GM18499 (cell line): ENCODE data around the gene NAPB.
"Not testable (repeated sequence)": the region's sequence is repeated elsewhere in the genome, so short reads cannot be mapped to it uniquely, and the experiment has no call there.

ENCODE experiments used
- ATAC-seq: cut with Tn5 transposase; IDR thresholded peaks from one replicate; pipeline ENCODE4 v1.9.1; 2021; ENCODE audit warnings: moderate number of reproducible peaks; ENCODE audit not compliant: insufficient read depth, unreplicated experiment

NAPB gene

DNA sequence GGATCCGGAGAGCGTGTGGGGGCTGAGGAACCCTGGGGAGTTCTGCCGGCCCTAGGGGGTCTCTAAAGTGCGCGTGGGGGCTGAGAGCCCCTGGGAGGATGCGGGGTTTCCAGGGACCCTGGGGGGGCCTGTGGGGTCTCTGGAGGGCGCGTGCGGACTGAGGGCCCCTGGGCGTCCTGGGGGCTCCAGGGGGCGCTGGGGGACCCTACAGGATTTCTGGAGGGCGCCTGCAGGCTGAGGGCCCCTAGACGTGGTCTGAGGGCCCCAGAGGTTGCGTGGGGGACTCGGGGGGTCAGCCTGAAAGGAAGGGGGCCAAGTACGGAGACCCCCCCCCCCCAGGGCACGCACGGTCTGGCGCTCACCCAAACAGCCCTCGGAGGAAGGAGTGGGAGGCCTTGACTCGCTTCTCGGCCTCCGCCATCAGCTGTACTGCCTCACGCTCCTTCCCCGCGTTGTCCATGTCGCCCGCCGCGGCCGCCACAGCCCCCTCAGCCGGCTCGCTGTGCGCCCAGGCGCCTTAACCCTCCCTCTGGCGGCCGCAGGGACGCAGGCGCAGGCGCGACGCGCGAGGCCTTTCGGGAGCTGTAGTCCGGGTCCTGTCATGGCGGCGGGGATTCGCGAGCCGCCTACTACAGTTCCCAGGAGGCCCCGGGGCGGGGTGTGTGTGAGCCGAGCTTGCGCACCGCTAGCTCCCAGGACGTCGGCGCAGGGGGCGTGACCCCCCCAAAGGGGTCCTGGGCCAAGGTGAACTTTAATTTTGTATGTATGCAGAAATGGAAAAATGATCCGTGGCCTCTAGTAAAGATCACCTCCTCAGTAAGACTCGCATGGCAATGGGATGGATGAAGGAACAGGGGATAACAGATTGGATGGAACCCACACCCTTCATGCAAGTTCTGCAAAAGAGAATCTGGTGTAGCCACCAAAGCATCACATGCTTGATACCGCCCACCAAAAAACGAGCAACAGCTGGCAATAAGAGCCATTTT lies at the start of gene NAPB:
NAPB (minus strand) TSS at position 546 of the 989 bp plus-strand sequence; CDS start at position 460, 86 bp downstream.
- peak; percentile 86 for ATAC-seq

DNA sequence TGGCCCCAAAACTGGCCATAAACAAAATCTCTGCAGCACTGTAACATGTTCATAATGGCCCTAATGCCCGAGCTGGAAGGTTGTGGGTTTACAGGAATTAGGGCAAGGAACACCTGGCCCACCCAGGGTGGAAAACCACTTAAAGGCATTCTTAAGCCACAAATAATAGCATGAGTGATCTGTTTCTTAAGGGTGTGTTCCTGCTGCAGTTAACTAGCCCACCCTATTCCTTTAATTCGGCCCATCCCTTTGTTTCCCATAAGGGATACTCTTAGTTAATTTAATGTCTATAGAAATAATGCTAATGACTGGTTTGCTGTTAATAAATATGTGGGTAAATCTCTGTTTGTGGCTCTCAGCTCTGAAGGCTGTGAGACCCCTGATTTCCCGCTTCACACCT lies 45.7 kb upstream of the NAPB start:
- ATAC-seq, result not testable (repeated sequence)

DNA sequence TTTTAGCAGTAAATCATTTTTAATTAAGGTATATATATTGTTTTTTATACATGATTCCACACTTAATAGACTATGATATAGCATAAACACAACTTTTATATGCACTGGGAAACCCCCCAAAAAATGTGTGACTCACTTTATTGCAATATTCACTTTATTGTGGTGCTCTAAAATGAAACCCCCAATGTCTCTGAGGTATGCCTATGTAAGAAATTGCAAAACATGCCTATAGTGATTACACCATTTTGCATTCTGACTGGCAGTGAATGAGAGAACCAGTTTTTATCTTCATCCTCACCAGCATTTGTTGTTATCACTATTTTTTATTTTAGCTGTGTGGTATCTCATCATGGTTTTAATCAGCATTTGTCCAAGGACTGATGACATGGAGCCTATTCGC lies 39.9 kb upstream of the NAPB start:
- ATAC-seq, result no peak

GRCh38 chr20:23459461-23460150 lies 38.3 kb upstream of the NAPB start:
- no peak for ATAC-seq

DNA sequence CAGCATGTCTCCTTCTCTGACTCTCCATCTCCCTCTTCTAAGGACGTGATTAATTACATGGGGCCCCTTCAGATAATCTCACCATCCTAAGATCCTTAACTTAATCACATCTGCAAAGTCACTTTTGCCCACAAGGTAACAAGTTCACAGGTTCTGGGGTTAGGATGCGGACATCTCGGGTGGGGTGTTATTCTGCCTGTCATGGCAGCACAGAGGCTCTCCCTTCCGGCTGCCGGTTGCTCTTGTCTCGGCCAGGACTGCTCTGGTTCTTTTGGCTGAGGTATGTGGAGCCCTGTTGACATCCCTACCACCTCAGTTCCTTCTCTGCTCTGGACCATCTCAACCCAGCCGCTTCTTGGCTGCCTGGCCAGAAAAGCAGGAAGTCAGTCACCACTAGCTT lies 35.6 kb upstream of the NAPB start:
- ATAC-seq, result no peak

- ATAC-seq, result no peak
Measured at GRCh38 chr20:23456409-23456808, 35.1 kb upstream of the NAPB start.

GRCh38 chr20:23455639-23456038 lies 34.4 kb upstream of the NAPB start:
- no peak for ATAC-seq

DNA sequence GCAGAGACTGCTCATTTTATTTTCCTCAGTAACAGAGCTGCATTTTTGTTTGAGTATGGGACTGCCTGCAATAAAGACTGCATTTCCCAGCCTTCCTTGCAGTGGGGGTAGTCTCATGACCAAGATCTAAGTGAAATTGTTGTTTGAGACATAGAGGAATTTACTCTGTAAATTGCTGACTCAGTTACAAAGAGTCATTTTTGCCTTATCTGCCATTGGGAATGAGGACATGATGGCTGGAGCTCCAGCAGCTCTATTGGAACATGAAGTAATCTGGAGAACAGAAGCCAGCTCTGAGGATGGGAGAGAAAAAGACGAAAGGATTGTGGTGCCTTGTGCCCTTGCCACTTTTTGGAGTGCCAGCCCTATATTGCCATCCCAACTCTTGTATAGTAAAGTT lies 33.5 kb upstream of the NAPB start:
- ATAC-seq, result no peak

DNA sequence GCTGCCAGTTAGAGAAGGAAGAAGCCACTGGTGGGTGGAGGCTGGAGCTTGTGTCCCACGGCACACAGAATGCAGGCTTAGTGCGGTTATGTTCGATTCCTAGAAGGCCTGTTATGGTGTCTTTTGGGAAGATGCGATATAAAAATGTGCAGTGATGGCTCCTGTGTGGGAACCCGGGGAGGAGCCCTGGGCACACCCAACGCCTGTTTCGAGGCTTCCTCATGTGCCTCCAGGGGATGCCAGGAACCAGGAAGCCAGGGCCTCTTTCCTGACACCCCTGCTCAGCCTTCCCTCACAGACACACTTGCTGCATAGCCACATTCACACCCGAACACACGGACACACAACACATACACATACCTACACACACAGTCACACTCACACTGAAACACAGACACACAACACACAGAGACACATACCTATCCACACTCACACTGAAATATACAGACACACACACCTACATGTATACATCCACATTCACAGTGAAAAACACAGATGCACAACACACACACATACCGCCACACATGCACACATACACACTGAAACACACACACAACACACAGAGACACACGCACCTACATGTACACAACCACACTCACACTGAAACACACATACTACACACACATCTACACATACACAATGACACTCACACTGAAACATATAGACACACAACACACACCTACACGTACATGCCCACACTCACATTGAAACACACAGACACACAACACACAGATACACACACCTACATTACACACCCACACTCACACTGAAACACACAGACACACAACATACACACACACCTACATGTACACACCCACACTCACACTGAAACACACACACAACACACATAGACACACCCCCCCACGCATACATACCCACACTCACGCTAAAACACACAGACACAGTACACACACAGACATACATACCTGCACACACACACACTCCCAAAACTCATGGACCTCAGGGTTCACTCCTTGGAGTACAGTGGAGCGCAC lies 32.6 kb upstream of the NAPB start:
- no peak for ATAC-seq

DNA sequence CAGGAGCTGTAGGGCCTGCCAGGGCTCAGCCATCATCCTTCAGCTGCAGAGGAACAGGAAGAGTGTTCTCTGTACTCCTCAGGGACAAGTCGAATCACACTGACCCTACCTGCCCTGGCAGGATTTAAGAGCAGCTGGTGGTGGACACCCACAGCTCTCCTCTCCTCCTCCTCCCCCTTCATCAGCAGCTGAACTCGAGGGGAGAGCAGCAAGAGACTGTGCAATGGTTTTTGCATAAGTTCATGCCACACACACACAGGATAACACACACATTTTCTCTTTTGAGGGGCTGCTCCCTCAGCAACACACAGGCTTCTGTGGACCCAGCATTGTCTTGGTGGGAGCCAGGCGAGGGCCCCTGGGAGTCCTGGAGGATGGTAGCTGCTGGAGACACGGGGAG lies 31.5 kb upstream of the NAPB start, which contains the start of gene CST11:
CST11 (minus strand) TSS at position 101 of the 400 bp plus-strand sequence; CDS start at position 36, 65 bp downstream.
- ATAC-seq, result no peak

DNA sequence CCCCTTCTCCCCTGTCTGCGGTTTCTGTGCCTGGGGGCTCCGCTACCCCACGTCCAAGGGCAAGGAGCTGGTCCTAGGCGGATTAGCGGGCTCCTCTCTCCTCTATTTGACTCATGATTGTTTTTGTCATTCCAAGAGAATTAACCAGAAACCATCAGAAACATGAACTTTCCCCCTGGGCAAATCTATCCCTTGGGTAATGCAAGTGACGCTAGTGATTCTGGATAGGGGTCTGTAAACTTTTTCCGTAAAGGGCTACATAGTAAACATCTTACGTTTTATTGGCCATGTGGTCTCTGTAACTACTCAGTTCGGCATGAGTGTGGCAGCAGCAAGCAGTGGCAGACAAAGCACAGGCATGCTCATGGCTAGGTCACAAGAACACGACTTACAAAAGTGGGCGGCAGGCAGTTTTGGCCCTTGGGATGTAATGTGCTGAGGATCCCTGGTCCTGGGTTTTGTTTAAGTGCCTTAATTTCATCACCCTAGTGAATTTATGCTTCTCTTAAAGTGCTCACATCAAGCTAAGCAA lies 30.7 kb upstream of the NAPB start:
- no peak for ATAC-seq

GRCh38 chr20:23450877-23451276 lies 29.6 kb upstream of the NAPB start:
- ATAC-seq, result no peak

GRCh38 chr20:23449421-23449820 lies 28.1 kb upstream of the NAPB start:
- ATAC-seq, result no peak

GRCh38 chr20:23448167-23448566 lies 26.9 kb upstream of the NAPB start:
- no peak for ATAC-seq

- no peak for ATAC-seq
Measured at GRCh38 chr20:23446505-23446904, 25.2 kb upstream of the NAPB start.

GRCh38 chr20:23445596-23446217 lies 24.4 kb upstream of the NAPB start:
- ATAC-seq, result no peak

DNA sequence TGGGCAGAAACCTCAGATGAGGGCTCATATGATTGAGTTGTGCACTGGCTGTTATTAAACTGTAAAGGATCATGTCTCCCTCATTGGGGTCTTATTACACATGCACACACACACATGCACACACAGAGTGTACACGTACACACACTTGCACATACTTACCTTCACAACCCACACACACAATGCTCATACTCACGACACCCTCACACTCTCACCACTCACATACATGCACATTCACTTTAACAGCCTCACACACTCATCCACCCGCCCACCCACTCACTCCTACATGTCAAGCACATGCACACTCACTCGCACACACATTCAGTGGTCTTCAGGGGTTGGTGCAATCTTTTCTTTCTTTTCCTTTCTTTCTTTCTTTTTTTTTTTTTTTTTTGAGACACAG lies 23.6 kb upstream of the NAPB start:
- ATAC-seq, result no peak

DNA sequence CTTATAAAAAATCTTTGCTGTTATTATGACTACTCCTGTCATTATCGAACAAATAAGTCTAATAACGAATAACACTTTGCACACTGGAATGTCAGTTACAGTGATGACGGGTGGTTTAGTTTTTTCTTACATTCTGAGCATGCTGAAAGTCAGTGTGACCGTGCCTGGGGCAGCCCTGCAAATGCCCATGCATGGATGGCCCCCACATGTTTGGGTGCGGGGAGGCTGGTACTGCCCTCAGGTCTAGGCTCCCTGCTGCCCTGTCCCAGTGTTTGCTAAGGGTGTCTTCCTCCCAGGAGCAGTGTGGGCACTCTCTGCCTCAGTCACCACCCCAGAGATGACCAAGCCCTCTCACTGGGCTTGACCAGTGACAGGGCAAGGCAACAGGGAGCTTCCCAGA lies 21.1 kb upstream of the NAPB start:
- ATAC-seq, result no peak

- ATAC-seq, result peak; percentile 43
Measured at GRCh38 chr20:23441850-23442313, 20.6 kb upstream of the NAPB start.
